GM12878 (cell line): ENCODE measurements around the gene DCAF8. TPM values are rescaled to one million over a fixed set of nuclear protein-coding genes. Genes with fewer than 3 reads are reported as not detected.

Experiments used
- BACH1 ChIP-seq: fragments of 450-650 bp; IDR thresholded peaks from 2 replicates; pipeline ENCODE4 v1.6.1; 2017; ENCODE audit warnings: mild to moderate bottlenecking, borderline replicate concordance
- CBX3 ChIP-seq: fragments of 200-600 bp; sonication (generic); IDR thresholded peaks from 2 replicates; pipeline ENCODE4 v1.6.1; 2016; ENCODE audit warnings: low read depth, borderline replicate concordance
- FOXK2 ChIP-seq: fragments of 450-650 bp; IDR thresholded peaks from 2 replicates; pipeline ENCODE4 v1.6.1; 2017; ENCODE audit warnings: mild to moderate bottlenecking, moderate library complexity
- HDGF ChIP-seq: fragments of 450-650 bp; IDR thresholded peaks from 2 replicates; pipeline ENCODE4 v1.6.1; 2016; ENCODE audit warnings: antibody characterized with exemption
- MEF2A ChIP-seq: IDR thresholded peaks from 2 replicates; pipeline ENCODE4 v1.6.1; 2011; ENCODE audit warnings: low read depth, mild to moderate bottlenecking, low read length, moderate library complexity; ENCODE audit not compliant: insufficient read depth
- MYB ChIP-seq: fragments of 150-350 bp; IDR thresholded peaks from 2 replicates; pipeline ENCODE4 v1.6.1; 2014; ENCODE audit warnings: mild to moderate bottlenecking, low read depth, low read length, borderline replicate concordance
- NFXL1 ChIP-seq: fragments of 450-650 bp; IDR thresholded peaks from 2 replicates; pipeline ENCODE4 v1.6.1; 2017; ENCODE audit warnings: antibody characterized with exemption, mild to moderate bottlenecking, borderline replicate concordance
- POLR2A ChIP-seq: IDR thresholded peaks from 2 replicates; pipeline ENCODE4 v1.6.1; 2011; ENCODE audit warnings: low read depth, mild to moderate bottlenecking, low read length
- RB1 ChIP-seq: fragments of 450-650 bp; formaldehyde crosslinking; IDR thresholded peaks from 2 replicates; pipeline ENCODE4 v1.6.1; 2017; ENCODE audit warnings: mild to moderate bottlenecking, borderline replicate concordance
- RUNX3 ChIP-seq: IDR thresholded peaks from 2 replicates; pipeline ENCODE4 v1.6.1; 2012; ENCODE audit warnings: low read length, inconsistent platforms
- SMARCA5 ChIP-seq: fragments of 450-650 bp; IDR thresholded peaks from 2 replicates; pipeline ENCODE4 v1.6.1; 2017; ENCODE audit warnings: mild to moderate bottlenecking
- SP1 ChIP-seq: IDR thresholded peaks from one replicate; pipeline ENCODE4 v1.6.1; 2011; ENCODE audit warnings: low read depth, low read length
- TBL1XR1 ChIP-seq: IDR thresholded peaks from 2 replicates; pipeline ENCODE4 v1.6.1; 2012; ENCODE audit warnings: low read depth, low read length, improper control_type of control experiment
- TCF3 ChIP-seq: IDR thresholded peaks from 2 replicates; pipeline ENCODE4 v1.6.1; 2012; ENCODE audit warnings: low read depth, mild to moderate bottlenecking, low read length, borderline replicate concordance; ENCODE audit not compliant: insufficient read depth
- polyA plus RNA-seq, 11 experiments: library from polyadenylated mRNA; depleted of rRNA in 4 of 11; unstranded in 6 of 11; stranded (reverse) in 5 of 11; fragments of >200 nt; fragmentation: Nextera tagmentation in 4 of 11; fragmentation: Illumina TruSeq in 1 of 11; extraction: Ambion mirVana in 4 of 11; extraction: Trizol in 1 of 11; gene quantifications; 1 replicate in 1 of 11; 2 replicates in 10 of 11; pipeline versions ENCODE4 v1.2.1 to v1.2.3, GENCODE V29; 2011 to 2016; ENCODE audit warnings: inconsistent platforms in 2 of 11, missing spikeins in 2 of 11, low read depth in 1 of 11
- total RNA-seq, 4 experiments: library from RNA; depleted of rRNA in 3 of 4; stranded (reverse); fragments of >200 nt in 3 of 4; fragmentation: Illumina TruSeq in 1 of 4; extraction: Trizol in 1 of 4; gene quantifications; 2 replicates each; pipeline versions ENCODE4 v1.2.1 to v1.2.3, GENCODE V29; 2013 to 2021
- TF ChIP-seq, protein P1 (sequence below): fragments of 450-650 bp; IDR thresholded peaks from 2 replicates; pipeline ENCODE4 v1.6.1; 2016; ENCODE audit warnings: mild to moderate bottlenecking, moderate library complexity, borderline replicate concordance
- TF ChIP-seq, protein P2 (sequence below): IDR thresholded peaks from 2 replicates; pipeline ENCODE4 v1.6.1; 2012; ENCODE audit warnings: mild to moderate bottlenecking, low read depth, low read length
- TF ChIP-seq, protein P3 (sequence below): fragments of 450-650 bp; IDR thresholded peaks from 2 replicates; pipeline ENCODE4 v1.6.1; 2014; ENCODE audit warnings: mild to moderate bottlenecking
- TF ChIP-seq, protein P4 (sequence below): IDR thresholded peaks from 2 replicates; pipeline ENCODE4 v1.6.1; 2012; ENCODE audit warnings: low read depth, low read length, improper control_type of control experiment
- TF ChIP-seq, protein P5 (sequence below): fragments of 450-650 bp; IDR thresholded peaks from 2 replicates; pipeline ENCODE4 v1.6.1; 2017; ENCODE audit warnings: mild to moderate bottlenecking

DCAF8 gene
- total and polyA plus RNA-seq, 10 of the 15 experiments (the other 5 are each of a cell fraction or from before 2014, with no cell fraction given), result 10.4 to 152 (median 84.6) TPM

DNA sequence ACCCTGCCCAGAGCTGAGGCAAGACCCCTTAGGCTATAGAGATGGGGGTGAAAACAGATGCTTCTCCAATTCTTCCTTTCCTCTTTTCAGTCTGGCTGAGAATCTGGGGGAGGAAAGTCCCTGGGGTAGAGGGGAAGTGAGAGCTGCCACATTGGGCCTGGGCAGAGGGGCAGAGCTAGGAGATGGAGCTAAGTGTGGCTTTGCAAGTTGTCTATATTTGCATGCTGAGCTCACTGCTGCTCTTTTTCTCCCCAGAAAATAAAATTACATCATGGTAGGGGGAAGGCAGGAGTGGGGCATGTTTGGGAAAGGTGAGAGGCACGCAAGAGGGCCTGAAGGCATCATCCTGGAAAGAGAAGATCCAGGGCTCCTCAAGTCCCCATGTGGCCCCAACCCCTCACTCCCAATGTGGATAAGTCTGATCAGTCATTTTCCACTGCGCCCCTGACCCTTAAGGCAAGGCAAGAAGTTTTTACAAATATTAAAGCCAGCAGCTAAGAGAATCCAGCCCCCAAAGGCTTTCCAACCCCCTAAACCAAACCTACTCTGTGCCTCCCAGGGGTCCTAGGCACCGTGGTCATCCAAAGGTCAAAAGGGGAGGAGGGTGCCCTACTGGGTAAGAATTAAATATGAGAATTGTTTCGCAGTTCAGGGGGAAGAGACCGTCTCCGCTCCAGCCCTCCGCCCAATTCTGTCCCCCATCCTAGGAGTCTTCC is 57.7 kb downstream of the DCAF8 start (continued):
- TF ChIP-seq, protein P1, sequence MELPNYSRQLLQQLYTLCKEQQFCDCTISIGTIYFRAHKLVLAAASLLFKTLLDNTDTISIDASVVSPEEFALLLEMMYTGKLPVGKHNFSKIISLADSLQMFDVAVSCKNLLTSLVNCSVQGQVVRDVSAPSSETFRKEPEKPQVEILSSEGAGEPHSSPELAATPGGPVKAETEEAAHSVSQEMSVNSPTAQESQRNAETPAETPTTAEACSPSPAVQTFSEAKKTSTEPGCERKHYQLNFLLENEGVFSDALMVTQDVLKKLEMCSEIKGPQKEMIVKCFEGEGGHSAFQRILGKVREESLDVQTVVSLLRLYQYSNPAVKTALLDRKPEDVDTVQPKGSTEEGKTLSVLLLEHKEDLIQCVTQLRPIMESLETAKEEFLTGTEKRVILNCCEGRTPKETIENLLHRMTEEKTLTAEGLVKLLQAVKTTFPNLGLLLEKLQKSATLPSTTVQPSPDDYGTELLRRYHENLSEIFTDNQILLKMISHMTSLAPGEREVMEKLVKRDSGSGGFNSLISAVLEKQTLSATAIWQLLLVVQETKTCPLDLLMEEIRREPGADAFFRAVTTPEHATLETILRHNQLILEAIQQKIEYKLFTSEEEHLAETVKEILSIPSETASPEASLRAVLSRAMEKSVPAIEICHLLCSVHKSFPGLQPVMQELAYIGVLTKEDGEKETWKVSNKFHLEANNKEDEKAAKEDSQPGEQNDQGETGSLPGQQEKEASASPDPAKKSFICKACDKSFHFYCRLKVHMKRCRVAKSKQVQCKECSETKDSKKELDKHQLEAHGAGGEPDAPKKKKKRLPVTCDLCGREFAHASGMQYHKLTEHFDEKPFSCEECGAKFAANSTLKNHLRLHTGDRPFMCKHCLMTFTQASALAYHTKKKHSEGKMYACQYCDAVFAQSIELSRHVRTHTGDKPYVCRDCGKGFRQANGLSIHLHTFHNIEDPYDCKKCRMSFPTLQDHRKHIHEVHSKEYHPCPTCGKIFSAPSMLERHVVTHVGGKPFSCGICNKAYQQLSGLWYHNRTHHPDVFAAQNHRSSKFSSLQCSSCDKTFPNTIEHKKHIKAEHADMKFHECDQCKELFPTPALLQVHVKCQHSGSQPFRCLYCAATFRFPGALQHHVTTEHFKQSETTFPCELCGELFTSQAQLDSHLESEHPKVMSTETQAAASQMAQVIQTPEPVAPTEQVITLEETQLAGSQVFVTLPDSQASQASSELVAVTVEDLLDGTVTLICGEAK, result no peak
- TF ChIP-seq MYB (no peak), POLR2A (no peak), MEF2A (0 out of 2 replicates have a peak, but pooled peaks have one; percentile 33), BACH1 (peak; percentile 56; the same call in 1 of the 2 replicates), NFXL1 (no peak), TCF3 (no peak), SMARCA5 (no peak), TBL1XR1 (peak; percentile 22; the same call in 1 of the 2 replicates), RUNX3 (peak; percentile 80), RB1 (0 out of 2 replicates have a peak, but pooled peaks have one; percentile 12), CBX3 (no peak), FOXK2 (no peak), SP1 (peak; percentile 36), HDGF (no peak)
- TF ChIP-seq, protein P2, sequence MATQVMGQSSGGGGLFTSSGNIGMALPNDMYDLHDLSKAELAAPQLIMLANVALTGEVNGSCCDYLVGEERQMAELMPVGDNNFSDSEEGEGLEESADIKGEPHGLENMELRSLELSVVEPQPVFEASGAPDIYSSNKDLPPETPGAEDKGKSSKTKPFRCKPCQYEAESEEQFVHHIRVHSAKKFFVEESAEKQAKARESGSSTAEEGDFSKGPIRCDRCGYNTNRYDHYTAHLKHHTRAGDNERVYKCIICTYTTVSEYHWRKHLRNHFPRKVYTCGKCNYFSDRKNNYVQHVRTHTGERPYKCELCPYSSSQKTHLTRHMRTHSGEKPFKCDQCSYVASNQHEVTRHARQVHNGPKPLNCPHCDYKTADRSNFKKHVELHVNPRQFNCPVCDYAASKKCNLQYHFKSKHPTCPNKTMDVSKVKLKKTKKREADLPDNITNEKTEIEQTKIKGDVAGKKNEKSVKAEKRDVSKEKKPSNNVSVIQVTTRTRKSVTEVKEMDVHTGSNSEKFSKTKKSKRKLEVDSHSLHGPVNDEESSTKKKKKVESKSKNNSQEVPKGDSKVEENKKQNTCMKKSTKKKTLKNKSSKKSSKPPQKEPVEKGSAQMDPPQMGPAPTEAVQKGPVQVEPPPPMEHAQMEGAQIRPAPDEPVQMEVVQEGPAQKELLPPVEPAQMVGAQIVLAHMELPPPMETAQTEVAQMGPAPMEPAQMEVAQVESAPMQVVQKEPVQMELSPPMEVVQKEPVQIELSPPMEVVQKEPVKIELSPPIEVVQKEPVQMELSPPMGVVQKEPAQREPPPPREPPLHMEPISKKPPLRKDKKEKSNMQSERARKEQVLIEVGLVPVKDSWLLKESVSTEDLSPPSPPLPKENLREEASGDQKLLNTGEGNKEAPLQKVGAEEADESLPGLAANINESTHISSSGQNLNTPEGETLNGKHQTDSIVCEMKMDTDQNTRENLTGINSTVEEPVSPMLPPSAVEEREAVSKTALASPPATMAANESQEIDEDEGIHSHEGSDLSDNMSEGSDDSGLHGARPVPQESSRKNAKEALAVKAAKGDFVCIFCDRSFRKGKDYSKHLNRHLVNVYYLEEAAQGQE, result no peak
- TF ChIP-seq, protein P3, sequence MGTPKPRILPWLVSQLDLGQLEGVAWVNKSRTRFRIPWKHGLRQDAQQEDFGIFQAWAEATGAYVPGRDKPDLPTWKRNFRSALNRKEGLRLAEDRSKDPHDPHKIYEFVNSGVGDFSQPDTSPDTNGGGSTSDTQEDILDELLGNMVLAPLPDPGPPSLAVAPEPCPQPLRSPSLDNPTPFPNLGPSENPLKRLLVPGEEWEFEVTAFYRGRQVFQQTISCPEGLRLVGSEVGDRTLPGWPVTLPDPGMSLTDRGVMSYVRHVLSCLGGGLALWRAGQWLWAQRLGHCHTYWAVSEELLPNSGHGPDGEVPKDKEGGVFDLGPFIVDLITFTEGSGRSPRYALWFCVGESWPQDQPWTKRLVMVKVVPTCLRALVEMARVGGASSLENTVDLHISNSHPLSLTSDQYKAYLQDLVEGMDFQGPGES, result no peak
- TF ChIP-seq, protein P4, sequence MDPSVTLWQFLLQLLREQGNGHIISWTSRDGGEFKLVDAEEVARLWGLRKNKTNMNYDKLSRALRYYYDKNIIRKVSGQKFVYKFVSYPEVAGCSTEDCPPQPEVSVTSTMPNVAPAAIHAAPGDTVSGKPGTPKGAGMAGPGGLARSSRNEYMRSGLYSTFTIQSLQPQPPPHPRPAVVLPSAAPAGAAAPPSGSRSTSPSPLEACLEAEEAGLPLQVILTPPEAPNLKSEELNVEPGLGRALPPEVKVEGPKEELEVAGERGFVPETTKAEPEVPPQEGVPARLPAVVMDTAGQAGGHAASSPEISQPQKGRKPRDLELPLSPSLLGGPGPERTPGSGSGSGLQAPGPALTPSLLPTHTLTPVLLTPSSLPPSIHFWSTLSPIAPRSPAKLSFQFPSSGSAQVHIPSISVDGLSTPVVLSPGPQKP, result no peak
- TF ChIP-seq, protein P5, sequence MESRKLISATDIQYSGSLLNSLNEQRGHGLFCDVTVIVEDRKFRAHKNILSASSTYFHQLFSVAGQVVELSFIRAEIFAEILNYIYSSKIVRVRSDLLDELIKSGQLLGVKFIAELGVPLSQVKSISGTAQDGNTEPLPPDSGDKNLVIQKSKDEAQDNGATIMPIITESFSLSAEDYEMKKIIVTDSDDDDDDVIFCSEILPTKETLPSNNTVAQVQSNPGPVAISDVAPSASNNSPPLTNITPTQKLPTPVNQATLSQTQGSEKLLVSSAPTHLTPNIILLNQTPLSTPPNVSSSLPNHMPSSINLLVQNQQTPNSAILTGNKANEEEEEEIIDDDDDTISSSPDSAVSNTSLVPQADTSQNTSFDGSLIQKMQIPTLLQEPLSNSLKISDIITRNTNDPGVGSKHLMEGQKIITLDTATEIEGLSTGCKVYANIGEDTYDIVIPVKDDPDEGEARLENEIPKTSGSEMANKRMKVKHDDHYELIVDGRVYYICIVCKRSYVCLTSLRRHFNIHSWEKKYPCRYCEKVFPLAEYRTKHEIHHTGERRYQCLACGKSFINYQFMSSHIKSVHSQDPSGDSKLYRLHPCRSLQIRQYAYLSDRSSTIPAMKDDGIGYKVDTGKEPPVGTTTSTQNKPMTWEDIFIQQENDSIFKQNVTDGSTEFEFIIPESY, result no peak
